ENCODE data around the gene HPS1. TPM values are rescaled to one million over a fixed set of nuclear protein-coding genes. Genes with fewer than 3 reads are reported as not detected.
A peak's percentile ranks its signal among the peaks of the same experiment; 100 is the strongest.

HPS1 gene
- total and polyA plus RNA-seq, 2 donors (not counting 3 experiments of a cell fraction or from before 2014, with no cell fraction given) = 60.7 to 67.5 TPM

DNA sequence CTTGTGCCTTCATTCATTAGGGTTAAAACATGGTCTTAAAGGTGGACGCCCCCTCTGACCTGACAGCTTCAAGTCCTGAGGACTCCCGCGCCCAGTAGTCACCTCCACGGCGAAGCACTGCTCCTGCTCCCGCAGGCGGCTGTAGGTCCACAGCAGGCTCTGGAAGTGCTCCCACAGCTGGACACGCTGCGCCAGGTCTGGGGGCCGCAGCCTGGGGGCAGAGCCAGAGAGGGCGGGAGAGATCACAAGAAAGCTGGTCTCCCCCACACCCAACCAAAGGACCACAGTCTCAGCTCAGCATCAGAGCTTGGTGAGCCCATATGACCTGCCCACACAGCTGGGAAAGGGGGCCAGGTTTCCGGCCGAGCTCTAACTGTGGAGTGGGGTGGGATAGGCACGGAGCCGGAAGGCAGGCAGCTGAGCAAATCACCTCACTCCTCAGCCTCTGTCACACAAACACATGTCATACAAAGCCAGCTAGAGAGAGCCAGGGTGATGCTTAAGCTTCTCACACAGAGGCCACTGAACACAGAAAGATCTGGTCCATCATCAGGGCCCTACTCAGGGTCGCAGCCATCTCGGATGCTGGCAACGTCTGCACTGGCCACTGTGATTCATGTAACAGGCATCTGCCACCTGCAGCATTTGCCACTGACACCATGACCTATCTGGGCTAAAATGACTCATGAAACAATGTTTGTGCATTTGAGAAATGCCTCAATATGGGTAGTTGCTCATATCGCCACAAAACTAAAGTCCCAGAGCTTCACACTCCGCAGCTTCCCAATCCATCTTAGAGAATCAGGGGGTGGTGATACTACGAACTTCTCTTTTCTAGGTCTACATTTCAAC, 12.6 kb downstream of the HPS1 start:
- dilution Hi-C loops (cut with MboI; ENCODE audit: extremely low pct_ligation_motif_present, low sequenced_read_pairs) (no loop called here), intact Hi-C loops (cut with micrococcal nuclease) (no loop called here)
- H3K4me1 ChIP-seq (ENCODE audit: control insufficient read depth, extremely low read depth, insufficient read depth, low read length) = peaks cover 13% of the 10 kb centered on the region
- TSS peak; percentile 2 for BruUV-seq (replicated peaks)
- H3K36me3 ChIP-seq (ENCODE audit: control insufficient read depth in 2 of 2, extremely low read depth in 1 of 2, insufficient read depth in 2 of 2, low read length in 2 of 2) = peaks cover 21 to 39% of the 10 kb centered on the region in 2 experiments
- H3K4me3 ChIP-seq (replicated peaks in 1 of 3; ENCODE audit: insufficient read depth in 1 of 3, low read depth in 1 of 3, low read length in 3 of 3) = no peak overlapping the region
- H3K9ac ChIP-seq (replicated peaks; ENCODE audit: extremely low read depth, insufficient read depth, low read length) = peak overlapping the region; percentile 38
- ChIA-PET CTCF (interaction anchor here (0.7 to 3.7 kb wide), 6 partner anchors 9 to 33 kb away, joined by 3 to 25 read pairs (median 4); no protein-coding TSS in a partner anchor), POLR2A (interaction anchor here (1.0 kb wide), 1 partner anchor 11 kb away, joined by 3 read pairs; no protein-coding TSS in a partner anchor)
- no peaks in the 10 kb centered on the region for H3K27me3 ChIP-seq (ENCODE audit: control insufficient read depth in 2 of 2, insufficient read depth in 2 of 2, low read length in 2 of 2)
- no peaks in the 10 kb centered on the region for H3K79me2 ChIP-seq (ENCODE audit: control insufficient read depth, insufficient read depth, low read length)
- peak overlapping the region; percentile 74 for H3K27ac ChIP-seq (ENCODE audit: insufficient read depth, low read depth, low read length)
- no peaks in the 10 kb centered on the region for H4K20me1 ChIP-seq (replicated peaks; ENCODE audit: control insufficient read depth, extremely low read depth, insufficient read depth, low read length)
- FAIRE-seq (peak; percentile 95), DNase-seq (ENCODE audit: low read depth, low spot score) (peak; percentile 47)
- H2AFZ ChIP-seq (ENCODE audit: low read depth, low read length) = no peak overlapping the region
- H3K4me2 ChIP-seq (ENCODE audit: insufficient read depth, low read length) = peak overlapping the region; percentile 38
- H3K9me1 ChIP-seq (replicated peaks; ENCODE audit: control insufficient read depth, extremely low read depth, insufficient read depth, low read length) = no peaks in the 10 kb centered on the region
- H3K9me3 ChIP-seq (replicated peaks; ENCODE audit: control insufficient read depth, insufficient read depth, low read length) = no peaks in the 10 kb centered on the region
- TF ChIP-seq JUN (IDR thresholded peaks at IDR 0.05; ENCODE audit: borderline replicate concordance, insufficient read depth, insufficient read length, low read depth) = peak; percentile 79
- no peak for TF ChIP-seq EZH2 (IDR thresholded peaks at IDR 0.05; ENCODE audit: borderline replicate concordance, low read depth, low read length, severe bottlenecking)
- TF ChIP-seq MYC (IDR thresholded peaks at IDR 0.05; ENCODE audit: low read depth, low read length) = no peak
- TF ChIP-seq, protein P1, sequence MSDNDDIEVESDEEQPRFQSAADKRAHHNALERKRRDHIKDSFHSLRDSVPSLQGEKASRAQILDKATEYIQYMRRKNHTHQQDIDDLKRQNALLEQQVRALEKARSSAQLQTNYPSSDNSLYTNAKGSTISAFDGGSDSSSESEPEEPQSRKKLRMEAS (IDR thresholded peaks at IDR 0.05; ENCODE audit: insufficient read depth, insufficient read length) = no peak
- no peak for TF ChIP-seq GATA2 (IDR thresholded peaks at IDR 0.05; ENCODE audit: insufficient read depth, insufficient read length, low read depth, low read length)
- peak; percentile 54 for TF ChIP-seq POLR2AphosphoS5 (IDR thresholded peaks at IDR 0.05; ENCODE audit: insufficient read depth, low read depth, low read length)
- TF ChIP-seq POLR2A (IDR thresholded peaks at IDR 0.05; ENCODE audit: low read depth, low read length) = no peak
- TF ChIP-seq, protein P2, sequence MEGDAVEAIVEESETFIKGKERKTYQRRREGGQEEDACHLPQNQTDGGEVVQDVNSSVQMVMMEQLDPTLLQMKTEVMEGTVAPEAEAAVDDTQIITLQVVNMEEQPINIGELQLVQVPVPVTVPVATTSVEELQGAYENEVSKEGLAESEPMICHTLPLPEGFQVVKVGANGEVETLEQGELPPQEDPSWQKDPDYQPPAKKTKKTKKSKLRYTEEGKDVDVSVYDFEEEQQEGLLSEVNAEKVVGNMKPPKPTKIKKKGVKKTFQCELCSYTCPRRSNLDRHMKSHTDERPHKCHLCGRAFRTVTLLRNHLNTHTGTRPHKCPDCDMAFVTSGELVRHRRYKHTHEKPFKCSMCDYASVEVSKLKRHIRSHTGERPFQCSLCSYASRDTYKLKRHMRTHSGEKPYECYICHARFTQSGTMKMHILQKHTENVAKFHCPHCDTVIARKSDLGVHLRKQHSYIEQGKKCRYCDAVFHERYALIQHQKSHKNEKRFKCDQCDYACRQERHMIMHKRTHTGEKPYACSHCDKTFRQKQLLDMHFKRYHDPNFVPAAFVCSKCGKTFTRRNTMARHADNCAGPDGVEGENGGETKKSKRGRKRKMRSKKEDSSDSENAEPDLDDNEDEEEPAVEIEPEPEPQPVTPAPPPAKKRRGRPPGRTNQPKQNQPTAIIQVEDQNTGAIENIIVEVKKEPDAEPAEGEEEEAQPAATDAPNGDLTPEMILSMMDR (IDR thresholded peaks at IDR 0.05; ENCODE audit: extremely low read depth in 1 of 2, insufficient read depth in 1 of 2, low read depth in 1 of 2, low read length in 2 of 2) = no peak
- TF ChIP-seq FOS (IDR thresholded peaks at IDR 0.05; ENCODE audit: borderline replicate concordance, insufficient read depth, low read length) = peak; percentile 71

All from endothelial cell of umbilical vein (primary cell).